ENCODE measurements around the gene MEG3.

Gene MEG3

DNA sequence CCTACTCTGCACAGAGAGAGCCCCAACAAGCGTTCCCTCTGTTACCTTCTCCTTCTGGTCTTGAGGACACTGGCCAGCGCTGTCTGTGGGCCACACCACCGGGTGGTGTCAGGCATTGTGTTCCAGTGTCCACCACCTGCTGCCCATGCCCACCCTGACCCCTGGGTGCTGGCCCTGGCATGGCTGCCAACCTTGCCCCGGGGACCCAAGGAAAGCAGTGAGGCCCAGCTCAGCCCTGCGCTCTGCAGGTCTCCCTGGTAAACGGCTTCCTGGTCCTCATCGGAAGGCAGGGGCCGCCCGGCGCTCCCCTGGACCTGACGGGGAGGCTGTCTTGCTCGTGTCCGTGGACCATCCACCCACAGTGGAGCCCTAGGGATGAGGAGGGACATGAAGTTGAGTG is 21.8 kb upstream of the MEG3 start:
- DNase-seq (ENCODE audit: extremely low read depth, insufficient read length) = no peak
- TF ChIP-seq, protein P1, sequence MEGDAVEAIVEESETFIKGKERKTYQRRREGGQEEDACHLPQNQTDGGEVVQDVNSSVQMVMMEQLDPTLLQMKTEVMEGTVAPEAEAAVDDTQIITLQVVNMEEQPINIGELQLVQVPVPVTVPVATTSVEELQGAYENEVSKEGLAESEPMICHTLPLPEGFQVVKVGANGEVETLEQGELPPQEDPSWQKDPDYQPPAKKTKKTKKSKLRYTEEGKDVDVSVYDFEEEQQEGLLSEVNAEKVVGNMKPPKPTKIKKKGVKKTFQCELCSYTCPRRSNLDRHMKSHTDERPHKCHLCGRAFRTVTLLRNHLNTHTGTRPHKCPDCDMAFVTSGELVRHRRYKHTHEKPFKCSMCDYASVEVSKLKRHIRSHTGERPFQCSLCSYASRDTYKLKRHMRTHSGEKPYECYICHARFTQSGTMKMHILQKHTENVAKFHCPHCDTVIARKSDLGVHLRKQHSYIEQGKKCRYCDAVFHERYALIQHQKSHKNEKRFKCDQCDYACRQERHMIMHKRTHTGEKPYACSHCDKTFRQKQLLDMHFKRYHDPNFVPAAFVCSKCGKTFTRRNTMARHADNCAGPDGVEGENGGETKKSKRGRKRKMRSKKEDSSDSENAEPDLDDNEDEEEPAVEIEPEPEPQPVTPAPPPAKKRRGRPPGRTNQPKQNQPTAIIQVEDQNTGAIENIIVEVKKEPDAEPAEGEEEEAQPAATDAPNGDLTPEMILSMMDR (IDR thresholded peaks at IDR 0.05; ENCODE audit: insufficient read depth, low read length, poor library complexity, severe bottlenecking) = no peak
- Histone ChIP-seq H3K27me3 (replicated peaks; ENCODE audit: control insufficient read depth, insufficient read depth, low read length) (no peaks in the 10 kb centered on the region), H3K36me3 (ENCODE audit: control insufficient read depth, insufficient read depth, low read length) (no peaks in the 10 kb centered on the region), H3K4me3 (replicated peaks; ENCODE audit: low read depth, low read length) (no peak overlapping the region)

DNA sequence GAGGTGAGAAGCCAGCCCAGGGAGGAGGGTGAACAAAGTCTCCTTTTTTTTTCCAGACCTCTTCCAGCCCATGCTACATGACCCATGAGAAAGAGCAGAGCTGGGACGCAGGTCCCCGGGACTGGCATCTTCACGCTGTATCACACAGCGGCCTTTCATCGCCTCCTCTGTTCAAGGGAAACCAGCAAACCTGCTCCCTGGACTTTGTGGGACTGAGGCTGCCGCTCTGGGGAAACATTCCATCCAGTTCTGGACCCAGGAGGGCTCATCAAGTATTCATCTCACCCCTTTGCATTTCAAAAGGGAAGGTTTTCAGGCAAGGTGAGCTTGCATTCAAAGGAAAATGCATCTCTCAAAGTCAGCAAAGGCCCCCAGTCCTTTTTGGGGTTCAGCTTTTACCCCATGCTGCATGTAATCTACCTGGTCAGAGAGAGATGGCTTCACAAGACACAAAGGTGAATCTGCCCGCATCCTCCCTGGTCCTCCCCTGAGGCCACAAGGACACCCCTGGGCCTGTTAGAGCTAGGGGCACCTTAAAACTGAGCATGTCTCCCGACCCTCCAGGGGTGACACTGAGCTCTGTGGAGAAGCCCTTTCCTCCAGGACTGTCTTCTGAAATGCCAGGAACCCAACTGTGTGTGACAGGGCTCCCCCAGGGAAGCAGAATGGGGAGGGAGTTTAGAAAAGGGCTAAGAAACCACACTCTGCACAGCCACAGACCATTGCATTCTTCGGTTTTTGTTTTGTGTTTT is 21.2 kb upstream of the MEG3 start:
- Histone ChIP-seq H3K4me3 (replicated peaks; ENCODE audit: low read depth, low read length) (no peak overlapping the region), H3K36me3 (ENCODE audit: control insufficient read depth, insufficient read depth, low read length) (no peaks in the 10 kb centered on the region), H3K27me3 (replicated peaks; ENCODE audit: control insufficient read depth, insufficient read depth, low read length) (no peaks in the 10 kb centered on the region)
- TF ChIP-seq, protein P1 (IDR thresholded peaks at IDR 0.05; ENCODE audit: insufficient read depth, low read length, poor library complexity, severe bottlenecking) = no peak
- DNase-seq (ENCODE audit: extremely low read depth, insufficient read length) = no peak

DNA sequence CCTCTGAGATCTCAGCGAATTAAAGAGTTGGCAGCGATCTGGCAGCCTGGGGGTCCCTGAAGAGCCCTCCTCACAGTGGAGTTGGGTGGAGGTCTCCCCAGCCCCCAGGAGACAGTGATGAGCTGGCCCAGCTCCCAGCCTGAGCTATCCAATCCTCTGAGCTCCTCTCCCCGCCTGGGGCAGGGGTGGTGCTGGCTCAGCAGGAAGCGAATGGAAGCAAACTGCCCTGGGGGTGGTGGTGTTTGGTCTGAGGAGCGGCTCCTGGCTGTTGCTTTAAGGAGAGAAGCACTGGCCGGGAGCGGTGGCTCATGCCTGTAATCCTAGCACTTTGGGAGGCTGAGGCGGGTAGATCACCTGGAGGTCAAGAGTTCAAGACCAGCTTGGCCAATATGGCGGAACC is 19.5 kb upstream of the MEG3 start:
- no peak for DNase-seq (ENCODE audit: extremely low read depth, insufficient read length)
- Histone ChIP-seq H3K27me3 (replicated peaks; ENCODE audit: control insufficient read depth, insufficient read depth, low read length) (no peaks in the 10 kb centered on the region), H3K36me3 (ENCODE audit: control insufficient read depth, insufficient read depth, low read length) (no peaks in the 10 kb centered on the region), H3K4me3 (replicated peaks; ENCODE audit: low read depth, low read length) (no peak overlapping the region)
- TF ChIP-seq, protein P1 (IDR thresholded peaks at IDR 0.05; ENCODE audit: insufficient read depth, low read length, poor library complexity, severe bottlenecking) = no peak

DNA sequence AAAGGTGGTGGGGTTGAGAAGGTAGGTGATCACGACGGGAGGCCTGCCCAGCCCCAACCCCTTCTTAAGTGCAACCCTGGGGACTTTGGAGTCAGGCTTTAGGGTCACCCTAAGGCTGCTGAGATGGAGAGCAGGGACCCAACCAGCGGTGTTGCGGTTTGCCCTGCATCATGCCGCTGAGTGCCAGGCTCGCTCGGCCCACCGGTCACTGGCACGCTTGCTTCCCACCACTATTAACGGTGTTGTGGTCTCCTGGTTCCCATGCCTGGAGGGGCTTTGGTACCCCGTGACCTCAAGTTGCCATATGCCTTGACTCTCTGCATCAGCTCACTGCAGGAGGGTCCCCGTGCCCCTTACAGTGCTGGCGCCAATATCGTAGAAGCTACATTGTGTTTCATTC is 18.4 kb upstream of the MEG3 start:
- no peaks in the 10 kb centered on the region for H3K27me3 ChIP-seq (replicated peaks; ENCODE audit: control insufficient read depth, insufficient read depth, low read length)
- no peak overlapping the region for H3K4me3 ChIP-seq (replicated peaks; ENCODE audit: low read depth, low read length)
- DNase-seq (ENCODE audit: extremely low read depth, insufficient read length) = no peak
- TF ChIP-seq, protein P1 (IDR thresholded peaks at IDR 0.05; ENCODE audit: insufficient read depth, low read length, poor library complexity, severe bottlenecking) = no peak
- H3K36me3 ChIP-seq (ENCODE audit: control insufficient read depth, insufficient read depth, low read length) = no peaks in the 10 kb centered on the region

DNA sequence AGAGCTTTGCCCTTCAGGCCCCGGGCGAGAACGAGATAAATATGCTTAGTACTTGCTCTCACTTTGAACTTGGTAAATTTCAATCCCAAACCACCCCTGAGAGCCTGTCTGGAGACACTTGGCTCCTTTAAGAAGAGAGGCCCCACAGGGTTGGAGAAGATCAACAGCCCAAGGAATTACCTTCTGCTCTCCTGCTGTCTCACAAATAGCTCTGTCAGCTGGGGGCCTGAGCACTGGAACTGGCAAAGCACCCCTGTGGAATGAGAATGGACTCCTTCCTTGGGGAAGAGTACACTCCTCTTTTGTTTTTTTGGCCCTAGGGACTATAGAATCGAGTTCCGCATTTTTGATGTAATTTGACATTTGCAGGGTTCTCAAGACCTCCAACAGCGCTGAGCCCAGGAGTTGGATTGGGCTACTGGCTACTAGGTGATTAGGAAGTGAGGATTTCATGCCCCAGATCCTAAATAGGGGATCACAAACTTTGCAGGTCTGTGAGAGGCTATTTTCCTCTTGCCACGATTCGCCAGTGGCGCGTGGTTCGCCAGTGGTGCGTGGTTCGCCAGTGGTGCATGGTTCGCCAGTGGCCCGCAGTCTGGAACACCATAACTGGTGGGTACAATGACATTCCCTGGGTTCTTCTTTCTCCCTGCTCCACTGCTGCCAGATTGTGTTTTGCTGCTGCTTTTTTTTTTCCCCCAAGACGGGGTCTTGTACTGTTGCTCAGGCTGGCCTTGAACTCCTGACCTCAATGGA is 17.8 kb upstream of the MEG3 start:
- Histone ChIP-seq H3K4me3 (replicated peaks; ENCODE audit: low read depth, low read length) (no peak overlapping the region), H3K36me3 (ENCODE audit: control insufficient read depth, insufficient read depth, low read length) (no peaks in the 10 kb centered on the region), H3K27me3 (replicated peaks; ENCODE audit: control insufficient read depth, insufficient read depth, low read length) (no peaks in the 10 kb centered on the region)
- TF ChIP-seq, protein P1 (IDR thresholded peaks at IDR 0.05; ENCODE audit: insufficient read depth, low read length, poor library complexity, severe bottlenecking) = no peak
- no peak for DNase-seq (ENCODE audit: extremely low read depth, insufficient read length)

Data from GM06990 (cell line).